HG02870 (cell line): Measurements from ENCODE around the gene GRIN3A.
A peak's percentile ranks its signal among the peaks of the same experiment; 100 is the strongest.
"Not testable (repeated sequence)": the region's sequence is repeated elsewhere in the genome, so short reads cannot be mapped to it uniquely, and the experiment has no call there.

Experiments
- ATAC-seq: cut with Tn5 transposase; IDR thresholded peaks from one replicate; pipeline ENCODE4 v1.9.1; 2021; ENCODE audit warnings: mild to moderate bottlenecking, moderate library complexity; ENCODE audit not compliant: unreplicated experiment

The GRIN3A gene

GRCh38 chr9:101635473-101635872 is 103.0 kb downstream of the GRIN3A start:
- no peak for ATAC-seq

GRCh38 chr9:101634741-101635409 is 103.6 kb downstream of the GRIN3A start:
- ATAC-seq = no peak

- no peak for ATAC-seq
Observed at GRCh38 chr9:101632611-101633010, 105.8 kb downstream of the GRIN3A start.

- ATAC-seq = no peak
Observed at GRCh38 chr9:101631892-101632291, 106.6 kb downstream of the GRIN3A start.

- ATAC-seq = no peak
Observed at GRCh38 chr9:101629636-101630035, 108.8 kb downstream of the GRIN3A start.

GRCh38 chr9:101628173-101628572 is 110.3 kb downstream of the GRIN3A start:
- ATAC-seq = no peak

GRCh38 chr9:101626295-101626694 is 112.2 kb downstream of the GRIN3A start:
- ATAC-seq = no peak

GRCh38 chr9:101625876-101626275 is 112.6 kb downstream of the GRIN3A start:
- no peak for ATAC-seq

GRCh38 chr9:101620452-101620851 is 118.0 kb downstream of the GRIN3A start:
- no peak for ATAC-seq

GRCh38 chr9:101618698-101619097 is 119.7 kb downstream of the GRIN3A start:
- ATAC-seq = peak; percentile 88

GRCh38 chr9:101605547-101605946 is 132.9 kb downstream of the GRIN3A start:
- no peak for ATAC-seq

GRCh38 chr9:101604296-101604695 is 134.2 kb downstream of the GRIN3A start:
- ATAC-seq = no peak

GRCh38 chr9:101601904-101602765 is 136.3 kb downstream of the GRIN3A start:
- peak; percentile 69 for ATAC-seq

- no peak for ATAC-seq
Observed at GRCh38 chr9:101594796-101595195, 143.7 kb downstream of the GRIN3A start, which contains the start of gene PPP3R2. TSS of gene PPP3R2 (minus strand) at chr9:101594969. CDS start at chr9:101594921, 48 bp downstream.

GRCh38 chr9:101593345-101593744 is 145.1 kb downstream of the GRIN3A start:
- ATAC-seq = no peak

GRCh38 chr9:101592788-101593187 is 145.7 kb downstream of the GRIN3A start:
- no peak for ATAC-seq

GRCh38 chr9:101591787-101592446 is 146.5 kb downstream of the GRIN3A start:
- ATAC-seq = no peak

- no peak for ATAC-seq
Observed at GRCh38 chr9:101590901-101591300, 147.5 kb downstream of the GRIN3A start.

GRCh38 chr9:101590074-101590473 is 148.4 kb downstream of the GRIN3A start:
- ATAC-seq = not testable (repeated sequence)

GRCh38 chr9:101587332-101588043 is 151.0 kb downstream of the GRIN3A start:
- ATAC-seq = no peak

- peak; percentile 82 for ATAC-seq
Observed at GRCh38 chr9:101586651-101587050, 151.8 kb downstream of the GRIN3A start.
